H1 (cell line): ENCODE measurements around the gene RXRA. TPM values are rescaled to one million over a fixed set of nuclear protein-coding genes. Genes with fewer than 3 reads are reported as not detected.

Source experiments
- CTCF ChIA-PET: fragments of 300-600 bp; sonication (Branson Sonifier 250); formaldehyde crosslinking; loops from one replicate; lab custom pipeline; 2021; ENCODE audit not compliant: partially characterized antibody; lab: Charles Lee
- POLR2A ChIA-PET: fragments of 300-600 bp; sonication (Branson Sonifier 250); formaldehyde crosslinking; loops from one replicate; lab custom pipeline; 2021; ENCODE audit warnings: inconsistent platforms; ENCODE audit not compliant: partially characterized antibody; lab: Charles Lee
- DNase-seq, 2 experiments: peaks; one replicate each; pipeline versions ENCODE4 v3.0.0 to v3.0.0-alpha.2; 2010 to 2022; ENCODE audit warnings: low spot score in 2 of 2, low read depth in 1 of 2, mixed read lengths in 1 of 2
- FAIRE-seq: peaks from 2 replicates; lab custom pipeline; 2011; peaks lifted over from hg19 to GRCh38; lab: Jason Lieb, UNC
- H2AFZ ChIP-seq: 2 replicates; pipeline ENCODE4 v1.8.1; 2012; ENCODE audit warnings: low read length, inconsistent platforms
- H2AK5ac ChIP-seq: 2 replicates; pipeline ENCODE4 v1.6.1; 2013; ENCODE audit warnings: low read depth, low read length
- H2BK120ac ChIP-seq: replicated peaks from 2 replicates; pipeline ENCODE3; 2013; ENCODE audit warnings: low read depth, low read length, inconsistent platforms
- H2BK12ac ChIP-seq: 2 replicates; pipeline ENCODE4 v1.6.1; 2013; ENCODE audit warnings: low read depth, low read length
- H2BK15ac ChIP-seq: 2 replicates; pipeline ENCODE4 v1.6.1; 2013; ENCODE audit warnings: low read length
- H2BK20ac ChIP-seq: 2 replicates; pipeline ENCODE4 v1.6.1; 2013; ENCODE audit warnings: low read length
- H2BK5ac ChIP-seq: 2 replicates; pipeline ENCODE4 v1.6.1; 2013; ENCODE audit warnings: low read depth, low read length
- H3K14ac ChIP-seq: 2 replicates; pipeline ENCODE4 v1.6.1; 2013; ENCODE audit warnings: inconsistent platforms; ENCODE audit not compliant: insufficient read length
- H3K18ac ChIP-seq: 2 replicates; pipeline ENCODE4 v1.6.1; 2013; ENCODE audit warnings: low read length; ENCODE audit errors: extremely low read depth
- H3K23ac ChIP-seq: 2 replicates; pipeline ENCODE4 v1.6.1; 2013; ENCODE audit warnings: inconsistent platforms; ENCODE audit not compliant: insufficient read length
- H3K23me2 ChIP-seq: 2 replicates; pipeline ENCODE4 v1.6.1; 2013; ENCODE audit warnings: low read depth, low read length
- H3K27ac ChIP-seq: 2 replicates; pipeline ENCODE4 v1.6.1; 2011; ENCODE audit warnings: low read depth, low read length, inconsistent platforms
- H3K27me3 ChIP-seq, 4 experiments: replicated peaks in 1 of 4; 1 replicate in 1 of 4; 2 replicates in 3 of 4; pipeline versions ENCODE4 v1.6.1 to v1.8.1; 2011 to 2013; ENCODE audit warnings: low read length in 3 of 4, mild to moderate bottlenecking in 3 of 4, inconsistent platforms in 2 of 4, mixed read lengths in 2 of 4, moderate library complexity in 1 of 4; ENCODE audit not compliant: control insufficient read depth in 3 of 4, insufficient read depth in 3 of 4; ENCODE audit errors: extremely low read depth in 1 of 4
- H3K36me3 ChIP-seq, 4 experiments: 2 replicates each; pipeline versions ENCODE4 v1.6.1 to v1.8.1; 2011 to 2013; ENCODE audit warnings: mild to moderate bottlenecking in 4 of 4, low read length in 3 of 4, moderate library complexity in 2 of 4, control low read depth in 1 of 4, inconsistent platforms in 1 of 4; ENCODE audit not compliant: insufficient read depth in 4 of 4, control insufficient read depth in 2 of 4
- H3K4ac ChIP-seq: replicated peaks from 2 replicates; pipeline ENCODE3; 2013; ENCODE audit warnings: low read length, low read depth, mixed read lengths, inconsistent platforms; ENCODE audit not compliant: insufficient read length
- H3K4me1 ChIP-seq, 4 experiments: replicated peaks in 1 of 4; 1 replicate in 1 of 4; 2 replicates in 3 of 4; pipeline versions ENCODE4 v1.6.1 to v1.8.1; 2011 to 2013; ENCODE audit warnings: low read length in 3 of 4, inconsistent platforms in 2 of 4, mixed read lengths in 1 of 4; ENCODE audit not compliant: insufficient read depth in 4 of 4, control insufficient read depth in 3 of 4
- H3K4me2 ChIP-seq, 2 experiments: 2 replicates each; pipeline versions ENCODE4 v1.6.1 to v1.8.1; 2011 to 2013; ENCODE audit warnings: low read depth in 2 of 2, low read length in 2 of 2, control low read depth in 1 of 2, inconsistent platforms in 1 of 2, mild to moderate bottlenecking in 1 of 2; ENCODE audit not compliant: insufficient read depth in 1 of 2
- H3K4me3 ChIP-seq, 4 experiments: fragments of 200-600, 300-600 bp in 1 of 4; sonication (generic), shearing (Covaris generic), sonication (Bioruptor Twin) in 1 of 4; 2 replicates each; pipeline versions ENCODE4 v1.5.1 to v1.8.1; 2011 to 2016; ENCODE audit warnings: low read length in 4 of 4, low read depth in 3 of 4, control low read depth in 2 of 4, inconsistent platforms in 2 of 4, mild to moderate bottlenecking in 2 of 4, mixed read lengths in 1 of 4, moderate library complexity in 1 of 4; ENCODE audit not compliant: insufficient read depth in 2 of 4; ENCODE audit errors: extremely low read depth in 1 of 4
- H3K56ac ChIP-seq: replicated peaks from 2 replicates; pipeline ENCODE3; 2013; ENCODE audit warnings: low read depth, mild to moderate bottlenecking, mixed read lengths, low read length, inconsistent platforms; ENCODE audit not compliant: insufficient read length
- H3K79me1 ChIP-seq: 2 replicates; pipeline ENCODE4 v1.6.1; 2013; ENCODE audit warnings: low read depth, low read length, control low read depth
- H3K79me2 ChIP-seq, 2 experiments: 2 replicates each; pipeline versions ENCODE4 v1.6.1 to v1.8.1; 2012 to 2013; ENCODE audit warnings: low read length in 2 of 2, mild to moderate bottlenecking in 2 of 2, inconsistent platforms in 1 of 2; ENCODE audit not compliant: insufficient read depth in 2 of 2, control insufficient read depth in 1 of 2
- H3K9ac ChIP-seq, 4 experiments: replicated peaks in 1 of 4; 1 replicate in 1 of 4; 2 replicates in 3 of 4; pipeline versions ENCODE4 v1.6.1 to v1.8.1; 2011 to 2013; ENCODE audit warnings: low read depth in 3 of 4, low read length in 3 of 4, control low read depth in 2 of 4, mild to moderate bottlenecking in 2 of 4, moderate library complexity in 2 of 4, inconsistent platforms in 1 of 4; ENCODE audit errors: extremely low read depth in 1 of 4
- H3K9me3 ChIP-seq, 2 experiments: 2 replicates each; pipeline versions ENCODE4 v1.6.1 to v1.8.1; 2012 to 2013; ENCODE audit warnings: mild to moderate bottlenecking in 2 of 2, moderate library complexity in 2 of 2, control low read depth in 1 of 2, inconsistent platforms in 1 of 2, low read depth in 1 of 2, low read length in 1 of 2, mixed read lengths in 1 of 2; ENCODE audit not compliant: insufficient read depth in 2 of 2
- H4K20me1 ChIP-seq, 2 experiments: replicated peaks in 1 of 2; 2 replicates each; pipeline versions ENCODE3 to v1.8.1; 2011 to 2013; ENCODE audit warnings: inconsistent platforms in 2 of 2, low read length in 2 of 2, mild to moderate bottlenecking in 1 of 2; ENCODE audit not compliant: insufficient read depth in 2 of 2, control insufficient read depth in 1 of 2
- H4K5ac ChIP-seq: 2 replicates; pipeline ENCODE4 v1.6.1; 2013; ENCODE audit warnings: low read length, low read depth, mixed read lengths, inconsistent platforms; ENCODE audit not compliant: insufficient read length
- H4K8ac ChIP-seq: 2 replicates; pipeline ENCODE4 v1.8.0; 2013; ENCODE audit warnings: mild to moderate bottlenecking, moderate library complexity, low read length, inconsistent platforms; ENCODE audit not compliant: insufficient read depth; ENCODE audit errors: extremely low read depth
- H4K91ac ChIP-seq: replicated peaks from 2 replicates; pipeline ENCODE3; 2013; ENCODE audit warnings: low read length, mixed read lengths, inconsistent platforms; ENCODE audit not compliant: insufficient read length
- TBP ChIP-seq: IDR thresholded peaks from 2 replicates; pipeline ENCODE4 v1.6.1; 2011; ENCODE audit warnings: low read depth, low read length, improper control_type of control experiment
- WGBS, 2 experiments: shearing (Covaris generic) in 1 of 2; methylation state at CpG; one replicate each; pipeline versions ENCODE4 v1.1.6 to v1.1.7; 2013 to 2015; ENCODE audit warnings: low lambda C conversion rate in 2 of 2, mixed read lengths in 2 of 2, inconsistent platforms in 1 of 2, low coverage in 1 of 2, missing lambda C conversion rate in 1 of 2; ENCODE audit not compliant: insufficient replicate concordance in 2 of 2, insufficient coverage in 1 of 2, insufficient read length in 1 of 2; ENCODE audit errors: extremely low coverage in 1 of 2, missing lambda C conversion rate in 1 of 2; 5-methylcytosine and 5-hydroxymethylcytosine counted together
- polyA plus RNA-seq, 7 experiments: library from polyadenylated mRNA; depleted of rRNA in 3 of 7; stranded (reverse) in 5 of 7; unstranded in 2 of 7; fragments of >200 nt in 5 of 7; fragments of 200-250 nt in 2 of 7; gene quantifications; 1 replicate in 5 of 7; 2 replicates in 1 of 7; 4 replicates in 1 of 7; pipeline versions ENCODE4 v1.2.1 to v1.2.3, GENCODE V29; 2011 to 2013; ENCODE audit warnings: missing spikeins in 2 of 7, mixed read lengths in 2 of 7
- total RNA-seq: library from RNA; stranded (reverse); fragmentation: NEBNext Ultra II Directional; extraction: Animal tissue kit (Norgen Biotek cat#: 25700); gene quantifications from 2 replicates; pipeline ENCODE4 v1.2.1, GENCODE V29; 2021
- TF ChIP-seq, protein P1 (sequence below), 3 experiments: IDR thresholded peaks; 1 replicate in 2 of 3; 2 replicates in 1 of 3; pipeline versions ENCODE4 v1.5.1 to v1.6.1; 2011; ENCODE audit warnings: low read length in 3 of 3, mild to moderate bottlenecking in 3 of 3, inconsistent platforms in 2 of 3, low read depth in 1 of 3, moderate library complexity in 1 of 3; ENCODE audit not compliant: insufficient read depth in 1 of 3; ENCODE audit errors: control extremely low read depth in 1 of 3

Gene RXRA
- total and polyA plus RNA-seq, 2 of the 8 experiments (the other 6 are each of a cell fraction or from before 2014, with no cell fraction given): 9.8 to 29.4 TPM

DNA sequence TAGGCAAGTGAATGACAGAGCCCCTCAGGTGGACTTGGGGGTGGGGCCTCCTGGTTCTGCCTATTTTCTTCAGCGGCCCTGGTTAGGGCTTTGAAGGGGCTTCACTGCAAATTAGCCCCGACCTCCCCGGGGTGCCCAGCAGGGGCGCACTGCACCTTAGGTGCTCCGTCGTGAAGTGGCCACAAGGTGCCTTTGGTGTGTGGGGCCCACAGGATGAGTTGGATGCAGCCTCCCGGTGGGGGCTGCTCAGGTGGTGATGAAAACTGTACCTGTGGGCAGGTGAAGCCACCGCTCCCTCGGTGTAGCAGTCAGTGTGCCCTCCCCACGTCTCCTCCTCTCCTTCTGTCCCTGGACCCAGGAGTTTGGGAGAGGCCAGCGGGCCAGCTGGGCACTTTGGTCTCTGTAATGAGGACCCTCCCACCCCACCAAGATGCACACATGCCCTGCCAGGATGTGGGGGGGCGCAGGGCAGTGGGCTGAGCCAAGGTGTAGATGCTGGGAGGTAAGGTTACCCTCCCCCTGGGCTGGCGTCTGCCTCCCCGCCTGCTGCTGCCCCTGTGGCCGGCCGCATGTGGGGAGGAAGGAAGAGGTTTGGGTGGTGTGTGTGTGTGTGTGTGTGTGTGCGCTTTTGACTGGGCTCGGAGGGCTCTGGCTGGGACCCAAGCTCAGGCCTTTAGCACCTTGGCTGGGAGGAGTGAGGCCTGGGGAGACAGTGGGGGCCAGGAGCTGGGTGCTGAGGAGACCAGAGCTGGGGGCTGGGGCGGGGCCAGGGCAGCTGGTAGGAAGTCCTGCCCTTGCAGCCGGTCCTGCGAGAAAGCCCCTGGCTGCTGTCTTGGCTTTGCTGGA lies 55.6 kb downstream of the RXRA start:
- POLR2A ChIA-PET: interaction anchor here (0.8 kb wide), 1 partner anchor 162 kb away, joined by 3 read pairs; no protein-coding TSS in a partner anchor
- H4K91ac ChIP-seq: peak overlapping the region; percentile 54
- H3K36me3 ChIP-seq: no peaks in the 10 kb centered on the region
- no peak overlapping the region for H3K18ac ChIP-seq
- no peak overlapping the region for H3K14ac ChIP-seq
- H2BK20ac ChIP-seq: no peak overlapping the region
- peaks cover 23% of the 10 kb centered on the region for H3K79me1 ChIP-seq
- no peak overlapping the region for H2AK5ac ChIP-seq
- peaks cover 0 to 27% of the 10 kb centered on the region in 2 experiments; a peak in 2 of 4 replicates for H3K79me2 ChIP-seq
- no peak overlapping the region for H2BK12ac ChIP-seq
- H2BK15ac ChIP-seq: no peak overlapping the region
- H3K27ac ChIP-seq: no peak overlapping the region; the same call in 1 of the 2 replicates
- no peak overlapping the region for H3K4me2 ChIP-seq
- no peak for DNase-seq
- no peak overlapping the region for H2BK120ac ChIP-seq
- H3K23ac ChIP-seq: no peak overlapping the region
- no peak for FAIRE-seq
- no peak overlapping the region for H3K9ac ChIP-seq
- no peak overlapping the region for H3K56ac ChIP-seq
- no peak overlapping the region for H3K4me3 ChIP-seq
- peak overlapping the region; percentile 43 for H4K8ac ChIP-seq
- no peak overlapping the region for H4K5ac ChIP-seq
- no peak overlapping the region for H3K4ac ChIP-seq
- no peaks in the 10 kb centered on the region for H3K23me2 ChIP-seq
- H2BK5ac ChIP-seq: no peak overlapping the region
- peaks cover 14 to 26% of the 10 kb centered on the region in 2 experiments for H4K20me1 ChIP-seq
- H3K4me1 ChIP-seq: peaks cover 0 to 10% (median 4%) of the 10 kb centered on the region in 4 experiments; a peak in 5 of 7 replicates
- no peak overlapping the region for H2AFZ ChIP-seq
- no peak for TF ChIP-seq TBP
- TF ChIP-seq, protein P1, sequence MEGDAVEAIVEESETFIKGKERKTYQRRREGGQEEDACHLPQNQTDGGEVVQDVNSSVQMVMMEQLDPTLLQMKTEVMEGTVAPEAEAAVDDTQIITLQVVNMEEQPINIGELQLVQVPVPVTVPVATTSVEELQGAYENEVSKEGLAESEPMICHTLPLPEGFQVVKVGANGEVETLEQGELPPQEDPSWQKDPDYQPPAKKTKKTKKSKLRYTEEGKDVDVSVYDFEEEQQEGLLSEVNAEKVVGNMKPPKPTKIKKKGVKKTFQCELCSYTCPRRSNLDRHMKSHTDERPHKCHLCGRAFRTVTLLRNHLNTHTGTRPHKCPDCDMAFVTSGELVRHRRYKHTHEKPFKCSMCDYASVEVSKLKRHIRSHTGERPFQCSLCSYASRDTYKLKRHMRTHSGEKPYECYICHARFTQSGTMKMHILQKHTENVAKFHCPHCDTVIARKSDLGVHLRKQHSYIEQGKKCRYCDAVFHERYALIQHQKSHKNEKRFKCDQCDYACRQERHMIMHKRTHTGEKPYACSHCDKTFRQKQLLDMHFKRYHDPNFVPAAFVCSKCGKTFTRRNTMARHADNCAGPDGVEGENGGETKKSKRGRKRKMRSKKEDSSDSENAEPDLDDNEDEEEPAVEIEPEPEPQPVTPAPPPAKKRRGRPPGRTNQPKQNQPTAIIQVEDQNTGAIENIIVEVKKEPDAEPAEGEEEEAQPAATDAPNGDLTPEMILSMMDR (IDR thresholded peaks at IDR 0.05; ENCODE audit: control extremely low read depth in 1 of 3, insufficient read depth in 1 of 3, low read depth in 1 of 3, low read length in 3 of 3): peak in 1 of 3 experiments; percentile 28; a peak in 2 of 4 replicates
- CTCF ChIA-PET: interaction anchor here (0.8 to 2.8 kb wide), 8 partner anchors 14 to 207 kb away, joined by 3 to 8 read pairs (median 3); no protein-coding TSS in a partner anchor
- 94% methylated on average over 15 of the region's 21 CpGs; no CpG with 5 or more reads in 1 of the 2 experiments for WGBS, 2 experiments
- H3K27me3 ChIP-seq: no peaks in the 10 kb centered on the region
- no peaks in the 10 kb centered on the region for H3K9me3 ChIP-seq
